GM13976 (cell line): ENCODE results near the gene CADPS.

Experiments used
- DNase-seq: peaks from one replicate; pipeline ENCODE4 v3.0.0; 2012; ENCODE audit warnings: low spot score
- in situ Hi-C: fragments of 300-500 bp; cut with MboI; formaldehyde crosslinking; loops from one replicate; pipeline ENCODE4 v1.12.0; 2022; ENCODE audit warnings: low sequenced_read_pairs, mixed read lengths, inconsistent platforms; ENCODE audit not compliant: unreplicated experiment
- TF ChIP-seq, protein P1 (sequence below): IDR thresholded peaks from 2 replicates; pipeline ENCODE4 v1.5.1; 2012; ENCODE audit warnings: borderline replicate concordance, mild to moderate bottlenecking; ENCODE audit not compliant: insufficient read depth; ENCODE audit errors: extremely low read depth, missing control alignments, control extremely low read depth

CADPS gene

DNA sequence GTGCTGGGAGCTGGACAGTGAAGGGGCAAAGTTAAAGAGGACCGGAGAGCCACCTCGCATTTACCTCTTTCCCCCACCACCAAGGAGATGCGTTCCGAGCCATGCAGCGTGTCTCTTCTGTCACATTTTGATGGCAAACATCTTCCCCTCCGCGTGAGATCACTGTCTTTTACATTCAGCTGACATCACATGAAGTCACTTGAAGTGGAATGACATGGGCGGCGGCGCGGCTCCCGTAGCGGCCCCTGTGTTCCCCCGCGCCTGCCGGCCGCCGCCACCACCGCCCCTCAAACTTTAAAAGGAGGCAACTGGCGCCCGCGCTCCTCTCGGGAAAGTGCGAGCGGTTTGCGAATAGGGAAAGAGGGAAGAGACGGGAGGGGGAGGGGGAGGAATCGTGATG, 502.0 kb downstream of the CADPS start, which contains the start of gene FEZF2:
FEZF2 (minus strand) TSS at position 336 of the 400 bp plus-strand sequence. CDS start 682 bp downstream, outside the sequence.
- TF ChIP-seq, protein P1, sequence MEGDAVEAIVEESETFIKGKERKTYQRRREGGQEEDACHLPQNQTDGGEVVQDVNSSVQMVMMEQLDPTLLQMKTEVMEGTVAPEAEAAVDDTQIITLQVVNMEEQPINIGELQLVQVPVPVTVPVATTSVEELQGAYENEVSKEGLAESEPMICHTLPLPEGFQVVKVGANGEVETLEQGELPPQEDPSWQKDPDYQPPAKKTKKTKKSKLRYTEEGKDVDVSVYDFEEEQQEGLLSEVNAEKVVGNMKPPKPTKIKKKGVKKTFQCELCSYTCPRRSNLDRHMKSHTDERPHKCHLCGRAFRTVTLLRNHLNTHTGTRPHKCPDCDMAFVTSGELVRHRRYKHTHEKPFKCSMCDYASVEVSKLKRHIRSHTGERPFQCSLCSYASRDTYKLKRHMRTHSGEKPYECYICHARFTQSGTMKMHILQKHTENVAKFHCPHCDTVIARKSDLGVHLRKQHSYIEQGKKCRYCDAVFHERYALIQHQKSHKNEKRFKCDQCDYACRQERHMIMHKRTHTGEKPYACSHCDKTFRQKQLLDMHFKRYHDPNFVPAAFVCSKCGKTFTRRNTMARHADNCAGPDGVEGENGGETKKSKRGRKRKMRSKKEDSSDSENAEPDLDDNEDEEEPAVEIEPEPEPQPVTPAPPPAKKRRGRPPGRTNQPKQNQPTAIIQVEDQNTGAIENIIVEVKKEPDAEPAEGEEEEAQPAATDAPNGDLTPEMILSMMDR = no peak
- in situ Hi-C loops = no loop called here
- peak; percentile 27 for DNase-seq

DNA sequence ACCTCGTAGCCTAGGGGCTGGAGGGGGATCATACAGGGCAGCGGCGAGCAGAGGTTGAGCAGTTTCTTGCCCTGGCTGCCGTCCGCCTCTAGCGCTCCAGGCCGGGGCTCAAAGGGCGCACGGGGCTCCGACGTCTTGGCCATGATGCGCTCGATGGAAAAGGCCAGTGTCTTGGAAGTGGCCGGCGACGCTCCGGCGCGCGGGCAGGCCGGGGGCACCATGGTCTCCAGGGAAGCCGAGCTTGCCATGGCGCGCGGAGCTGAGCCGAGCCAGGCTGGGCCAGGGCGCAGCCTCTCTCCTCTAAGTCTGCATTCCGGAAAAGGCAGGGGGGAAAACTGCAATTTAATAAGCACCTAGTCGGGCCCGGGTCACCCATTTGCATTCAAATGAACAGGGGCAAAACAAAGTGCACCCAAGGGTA, 502.6 kb downstream of the CADPS start:
- TF ChIP-seq, protein P1 = no peak
- in situ Hi-C loops = no loop called here
- DNase-seq = no peak

DNA sequence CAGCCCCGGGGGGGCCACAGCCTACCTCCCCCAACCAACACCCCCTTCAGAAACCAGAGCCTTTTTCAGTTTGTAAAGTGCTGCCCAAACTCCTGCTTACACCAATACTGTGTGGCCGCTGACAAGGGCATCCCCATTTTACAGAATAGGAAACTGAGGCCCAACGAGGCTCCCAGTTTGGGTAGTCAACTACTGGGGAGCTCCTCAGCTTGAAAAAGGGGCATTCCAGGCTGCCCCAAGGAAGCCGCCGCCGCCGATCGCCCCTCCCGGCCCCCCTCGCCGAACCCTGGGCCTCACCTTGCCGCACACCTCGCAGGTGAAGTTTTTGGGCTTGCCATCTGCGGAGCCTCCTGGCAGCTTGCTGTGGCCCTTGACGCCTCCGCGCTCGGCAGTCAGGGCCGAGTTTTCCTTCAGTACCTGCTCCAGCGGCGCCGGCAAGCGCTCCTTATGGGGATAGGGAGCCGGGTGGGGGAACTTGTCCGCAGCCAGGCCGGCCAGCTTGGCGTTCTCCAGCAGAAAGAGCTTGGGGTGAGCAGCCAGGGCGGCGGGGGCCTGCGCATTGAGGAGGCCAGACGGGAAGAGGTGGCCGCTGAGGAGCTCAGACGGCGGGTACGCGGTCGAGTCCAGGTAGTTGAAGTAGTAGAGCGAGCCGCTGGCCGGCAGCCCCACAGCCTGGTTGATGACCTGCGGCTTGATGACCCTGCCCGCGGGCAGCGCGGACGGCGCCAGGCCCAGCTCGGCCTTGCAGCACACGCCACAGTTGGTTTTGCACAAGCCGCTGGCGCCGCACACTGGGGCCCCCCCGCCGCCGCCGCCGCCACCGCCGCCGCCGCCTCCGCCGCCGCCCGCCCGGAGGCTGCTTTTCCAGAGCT, 503.3 kb downstream of the CADPS start:
- TF ChIP-seq, protein P1 = no peak
- peak; percentile 21 for DNase-seq
- in situ Hi-C loops = no loop called here

DNA sequence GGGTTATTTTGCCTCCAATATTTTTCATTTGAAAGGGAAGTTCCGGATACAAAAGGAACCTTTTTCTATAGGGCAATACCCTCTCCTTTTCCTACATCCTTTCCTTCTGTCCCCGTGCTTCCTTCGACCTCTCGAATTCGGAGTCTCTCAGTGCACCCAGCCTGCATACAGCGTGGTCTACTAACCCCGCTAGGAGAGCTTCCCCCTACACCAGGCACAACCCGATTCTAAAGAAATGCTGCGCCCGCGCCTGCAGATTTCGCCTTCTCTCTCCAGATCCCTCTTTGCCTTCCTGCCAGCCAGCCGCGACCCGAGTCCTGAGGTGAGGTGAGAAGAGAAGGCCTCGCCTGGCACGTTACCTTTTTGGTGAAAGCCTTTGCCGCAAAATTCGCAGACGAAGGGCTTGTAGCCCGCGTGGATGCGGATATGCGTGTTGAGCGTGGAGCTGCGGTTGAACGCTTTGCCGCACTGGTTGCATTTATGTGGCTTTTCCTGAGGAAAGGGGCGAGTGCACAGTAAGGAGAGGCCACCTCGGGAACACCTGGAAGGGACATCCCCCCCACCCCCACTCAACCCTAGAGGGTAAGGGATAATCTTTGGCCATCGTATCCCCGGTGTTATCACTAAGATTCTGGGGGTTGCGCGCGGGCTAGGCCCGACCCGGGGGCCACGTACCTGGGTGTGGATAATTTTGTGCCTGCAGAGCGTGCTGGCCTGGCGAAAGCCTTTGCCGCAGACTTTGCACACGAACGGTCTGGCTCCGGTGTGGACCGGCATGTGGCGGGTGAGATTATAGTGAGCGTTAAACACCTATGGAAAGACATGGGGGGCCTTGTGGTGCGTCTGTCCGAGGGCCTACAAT, 504.1 kb downstream of the CADPS start:
- in situ Hi-C loops = no loop called here
- TF ChIP-seq, protein P1 = no peak
- DNase-seq = no peak

DNA sequence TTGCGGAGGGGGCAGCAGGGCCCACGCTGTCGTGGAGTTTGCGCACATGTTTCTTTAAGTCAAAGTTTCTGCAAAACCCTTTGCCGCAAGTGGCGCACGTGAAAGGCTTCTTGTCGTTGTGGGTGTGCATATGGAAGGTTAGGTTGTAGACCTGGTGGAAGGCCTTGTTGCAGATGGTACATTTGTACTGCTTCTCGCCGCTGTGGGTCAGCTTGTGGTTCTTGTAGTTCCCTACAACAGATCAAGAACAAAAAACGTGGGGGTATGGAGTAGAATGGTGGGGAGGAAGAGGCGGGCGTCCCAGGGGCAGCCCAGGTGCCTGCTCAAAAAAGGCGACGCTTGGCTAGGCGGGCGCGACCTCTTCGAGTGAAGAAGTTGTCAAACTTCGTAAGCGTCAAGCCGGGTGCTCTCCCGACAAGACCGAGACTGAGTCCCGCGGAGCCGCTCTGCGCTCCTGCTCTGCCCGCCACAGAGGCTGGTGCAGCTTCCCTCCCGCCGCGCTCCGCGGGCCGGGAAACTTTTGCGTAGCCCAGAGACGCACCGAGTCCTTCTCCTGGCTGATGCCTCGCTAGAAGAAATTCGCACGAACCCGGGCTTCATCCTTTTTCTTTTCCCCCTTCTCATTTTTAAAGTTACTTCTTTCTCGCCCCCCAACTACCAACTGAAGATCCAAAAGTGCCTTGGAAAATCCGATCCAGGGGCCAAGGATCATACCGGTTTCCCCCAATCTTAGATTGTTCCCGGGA, 504.9 kb downstream of the CADPS start:
- no peak for DNase-seq
- in situ Hi-C loops = no loop called here

More for the DNA sequence above, 504.9 kb downstream of the CADPS start:
- TF ChIP-seq, protein P1 = no peak
